ENCODE results near the gene CLBA1. TPM values are rescaled to one million over a fixed set of nuclear protein-coding genes. Genes with fewer than 3 reads are reported as not detected.

CLBA1 gene
- total RNA-seq, 4 donors from 2014 or later: 1.3 to 11.1 (median 10.1) TPM; not detected in 1

GRCh38 chr14:105013150-105013785 is 27.7 kb downstream of the CLBA1 start:
- Histone ChIP-seq H3K4me1 (no peaks in the 10 kb centered on the region), H3K36me3 (no peaks in the 10 kb centered on the region), H3K9me3 (no peaks in the 10 kb centered on the region), H3K4me3 (no peak overlapping the region), H3K27ac (no peak overlapping the region), H3K27me3 (no peaks in the 10 kb centered on the region)
- intact Hi-C loops (cut with DNase I; ENCODE audit: low total_unique reads): no loop called here
- TF ChIP-seq CTCF (IDR thresholded peaks at IDR 0.05) (no peak), POLR2A (IDR thresholded peaks at IDR 0.05) (no peak)
- no peak for DNase-seq

DNA sequence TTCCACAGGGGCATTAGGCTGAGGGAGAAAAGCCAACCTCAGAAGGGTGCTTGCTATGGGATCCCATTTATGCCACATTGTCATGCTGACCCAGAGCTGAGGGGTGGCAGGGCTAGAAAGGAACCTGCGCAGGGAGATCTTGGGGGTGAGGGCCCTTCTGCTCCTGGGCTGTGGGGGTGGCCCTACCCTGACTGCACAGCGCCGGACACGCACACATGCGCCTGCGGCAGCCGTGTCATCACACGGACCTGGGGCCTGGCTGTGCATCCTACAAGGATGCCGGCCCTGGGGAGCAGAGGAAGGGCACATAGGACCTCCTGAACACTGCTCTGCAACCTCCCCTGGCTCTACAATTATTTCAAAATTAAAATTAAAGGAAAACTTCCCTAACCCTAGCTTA is 28.4 kb downstream of the CLBA1 start:
- no peaks in the 10 kb centered on the region for H3K27me3 ChIP-seq
- H3K36me3 ChIP-seq: no peaks in the 10 kb centered on the region
- peaks cover 0 to 3% of the 10 kb centered on the region in 2 donors for H3K4me1 ChIP-seq
- no peak overlapping the region for H3K4me3 ChIP-seq
- H3K9me3 ChIP-seq: no peaks in the 10 kb centered on the region
- TF ChIP-seq CTCF (IDR thresholded peaks at IDR 0.05) (no peak), POLR2A (IDR thresholded peaks at IDR 0.05) (no peak)
- DNase-seq: no peak
- intact Hi-C loops (cut with DNase I; ENCODE audit: low total_unique reads): no loop called here
- H3K27ac ChIP-seq: no peak overlapping the region

DNA sequence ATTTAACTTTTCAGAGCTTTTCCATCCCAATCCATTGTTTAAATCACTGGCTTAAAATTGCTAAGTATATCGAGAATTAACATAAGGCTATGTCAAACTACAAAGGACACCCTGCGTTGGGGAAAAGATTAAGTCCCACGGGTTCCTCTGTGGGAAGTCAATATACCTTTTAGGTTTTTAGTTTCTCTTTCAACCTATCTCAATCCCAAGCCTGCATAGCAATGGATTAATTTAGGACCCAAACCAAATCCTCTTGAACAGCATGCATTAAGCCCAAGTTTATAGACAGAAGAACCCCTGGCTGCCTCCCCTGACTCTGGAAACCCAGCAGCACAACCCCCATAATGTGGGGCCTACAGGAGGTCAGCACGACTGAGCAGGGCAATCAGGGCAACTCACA is 29.0 kb downstream of the CLBA1 start:
- TF ChIP-seq CTCF (IDR thresholded peaks at IDR 0.05): no peak
- TF ChIP-seq POLR2A (IDR thresholded peaks at IDR 0.05): no peak
- Histone ChIP-seq H3K4me3 (no peak overlapping the region), H3K4me1 (peaks cover 0 to 7% of the 10 kb centered on the region in 2 donors), H3K9me3 (no peaks in the 10 kb centered on the region), H3K36me3 (no peaks in the 10 kb centered on the region), H3K27me3 (no peaks in the 10 kb centered on the region), H3K27ac (no peak overlapping the region)
- DNase-seq: no peak
- intact Hi-C loops (cut with DNase I; ENCODE audit: low total_unique reads): no loop called here

- Histone ChIP-seq H3K27me3 (no peaks in the 10 kb centered on the region), H3K9me3 (no peaks in the 10 kb centered on the region), H3K4me1 (peaks cover 0 to 12% of the 10 kb centered on the region in 2 donors), H3K36me3 (no peaks in the 10 kb centered on the region), H3K27ac (no peak overlapping the region), H3K4me3 (no peak overlapping the region)
- DNase-seq: no peak
- TF ChIP-seq CTCF (IDR thresholded peaks at IDR 0.05) (no peak), POLR2A (IDR thresholded peaks at IDR 0.05) (no peak)
- intact Hi-C loops (cut with DNase I; ENCODE audit: low total_unique reads): no loop called here
Observed at GRCh38 chr14:105015242-105015641, 29.7 kb downstream of the CLBA1 start.

DNA sequence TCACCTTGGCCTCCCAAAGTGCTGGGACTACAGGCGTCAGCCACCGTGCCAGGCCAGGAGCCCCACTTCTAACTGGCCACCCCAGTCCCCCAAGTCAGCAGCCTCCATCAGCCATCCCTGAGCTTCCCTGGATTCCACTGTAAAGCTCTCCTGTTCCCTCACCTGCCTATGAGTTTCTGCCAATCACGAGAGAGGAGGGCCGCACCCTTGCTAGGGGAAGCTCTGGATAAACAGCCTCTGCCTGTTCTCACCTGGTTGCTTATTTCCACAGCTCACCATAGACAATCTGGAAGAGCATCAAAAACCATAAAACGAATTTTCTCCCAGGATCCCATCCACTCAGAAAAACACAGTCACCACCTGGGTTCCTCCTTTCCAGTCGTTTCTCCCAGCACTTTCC is 30.3 kb downstream of the CLBA1 start:
- no peak overlapping the region for H3K27ac ChIP-seq
- no peaks in the 10 kb centered on the region for H3K9me3 ChIP-seq
- no peaks in the 10 kb centered on the region for H3K27me3 ChIP-seq
- TF ChIP-seq CTCF (IDR thresholded peaks at IDR 0.05): no peak
- TF ChIP-seq POLR2A (IDR thresholded peaks at IDR 0.05): no peak
- no peak for DNase-seq
- H3K4me3 ChIP-seq: no peak overlapping the region
- intact Hi-C loops (cut with DNase I; ENCODE audit: low total_unique reads): no loop called here
- H3K36me3 ChIP-seq: no peaks in the 10 kb centered on the region
- H3K4me1 ChIP-seq: peaks cover 0 to 12% of the 10 kb centered on the region in 2 donors

Measured in uterus (tissue), 4 donors.